NK-92 (cell line): ENCODE results near the gene COL23A1.

ENCODE experiments used
- DNase-seq: peaks from one replicate; lab custom pipeline; 2025; ENCODE audit not compliant: unreplicated experiment; lab: John Stamatoyannopoulos, UW

COL23A1 gene

DNA sequence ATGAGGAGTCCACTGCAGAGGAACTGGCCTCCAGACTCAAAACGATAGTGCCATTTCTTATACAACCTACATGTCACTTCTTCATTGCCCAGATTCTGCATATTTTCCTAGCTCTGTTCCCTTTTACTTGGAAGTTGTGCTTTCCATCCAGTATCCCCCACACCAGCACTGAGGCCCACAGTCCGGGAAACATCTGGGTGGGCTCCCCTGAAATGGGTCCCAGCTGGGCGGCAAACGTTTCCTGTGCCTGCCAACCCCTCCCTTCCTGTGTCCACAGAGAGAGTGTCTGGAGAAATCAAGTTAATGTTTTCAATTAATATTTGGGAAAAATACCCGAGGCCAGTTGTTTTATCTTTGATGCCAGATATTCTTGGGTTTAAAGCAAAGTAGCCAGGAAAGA, 111.8 kb downstream of the COL23A1 start:
- no peak for DNase-seq

- DNase-seq: no peak
Observed at GRCh38 chr5:178477802-178478201, 112.4 kb downstream of the COL23A1 start.

GRCh38 chr5:178476972-178477754, 113.0 kb downstream of the COL23A1 start:
- DNase-seq: no peak

- no peak for DNase-seq
Observed at GRCh38 chr5:178476531-178476930, 113.7 kb downstream of the COL23A1 start.

DNA sequence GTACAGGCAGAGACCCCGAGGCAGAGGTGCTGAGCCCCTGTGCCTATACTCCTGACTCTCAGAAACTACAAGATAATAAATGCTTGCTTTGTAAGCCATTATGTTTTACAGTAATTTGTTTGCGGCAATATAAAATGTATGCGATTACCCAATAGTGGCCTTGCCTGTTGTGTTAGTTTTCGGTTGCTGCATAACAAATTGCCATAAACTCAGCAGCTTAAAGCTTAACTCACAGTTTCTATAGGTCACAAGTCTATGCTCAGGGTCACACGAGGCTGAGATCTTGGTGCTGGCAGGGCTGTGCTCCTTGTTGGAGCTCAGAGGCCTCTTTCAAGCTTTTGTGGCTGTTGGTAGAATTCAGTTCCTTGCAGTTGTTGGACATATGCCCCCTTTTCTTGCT, 114.8 kb downstream of the COL23A1 start:
- DNase-seq: no peak

DNA sequence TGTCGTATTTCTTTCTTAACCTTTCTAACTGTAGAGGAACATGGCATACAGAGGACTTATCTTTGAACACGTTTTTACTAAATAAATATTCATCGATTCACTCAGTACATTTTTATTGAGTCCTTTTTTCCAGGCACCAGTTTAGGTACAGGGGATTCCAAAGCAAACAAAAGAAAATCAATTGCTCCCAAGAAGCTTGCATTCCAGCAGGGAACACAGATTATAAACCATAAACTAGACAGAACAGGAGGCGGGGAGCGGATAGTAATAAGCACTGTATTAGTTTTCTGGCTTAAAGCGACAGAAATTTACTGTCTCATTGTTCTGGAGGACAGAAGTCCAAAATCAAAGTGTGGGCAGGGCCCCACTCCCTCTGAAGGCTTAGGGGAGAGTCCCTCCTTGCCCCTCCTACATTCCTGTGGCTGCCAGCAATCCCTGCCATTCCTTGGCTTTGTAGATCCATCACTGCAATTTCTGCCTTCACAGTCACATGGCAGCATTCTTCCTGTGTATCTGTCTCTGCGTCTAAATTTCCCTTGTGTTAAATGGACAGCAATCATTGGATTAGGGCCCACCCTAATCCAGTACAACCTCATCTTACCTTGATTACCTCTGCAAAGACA, 115.5 kb downstream of the COL23A1 start:
- no peak for DNase-seq

GRCh38 chr5:178473854-178474253, 116.3 kb downstream of the COL23A1 start:
- DNase-seq: no peak

DNA sequence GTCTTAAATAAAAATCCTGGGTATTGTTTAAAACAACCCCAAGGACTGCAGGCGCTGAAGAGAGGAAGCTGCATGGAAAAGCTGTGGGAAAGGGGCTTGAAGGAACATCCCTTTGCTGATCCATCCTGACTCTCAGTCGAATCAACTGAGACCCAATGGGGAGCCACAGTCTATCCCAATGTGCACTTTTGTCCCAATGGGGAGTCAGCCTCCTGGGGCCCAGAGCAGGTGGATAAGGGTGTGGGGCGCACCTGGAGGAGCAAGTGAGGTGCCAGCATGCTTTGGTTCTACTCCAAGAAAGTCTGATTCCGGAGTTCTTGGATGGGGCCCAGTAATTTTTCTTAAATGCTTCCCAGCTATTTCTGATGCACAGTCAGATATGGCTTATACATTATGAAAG, 118.1 kb downstream of the COL23A1 start:
- no peak for DNase-seq

GRCh38 chr5:178471711-178472110, 118.5 kb downstream of the COL23A1 start:
- DNase-seq: no peak

DNA sequence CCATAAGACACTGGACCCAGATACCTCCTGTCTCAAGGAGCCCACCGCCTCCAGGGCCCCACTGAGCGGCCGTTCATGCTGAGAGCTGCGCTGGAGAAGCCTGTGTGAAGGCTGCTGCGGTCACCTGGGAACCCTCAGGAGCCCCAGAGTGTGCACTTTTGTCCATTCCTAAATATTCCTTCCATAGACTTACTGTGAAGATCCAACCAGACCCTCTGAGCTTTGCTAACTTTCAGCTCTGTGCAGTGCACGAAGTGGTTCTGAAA, 119.5 kb downstream of the COL23A1 start:
- no peak for DNase-seq

DNA sequence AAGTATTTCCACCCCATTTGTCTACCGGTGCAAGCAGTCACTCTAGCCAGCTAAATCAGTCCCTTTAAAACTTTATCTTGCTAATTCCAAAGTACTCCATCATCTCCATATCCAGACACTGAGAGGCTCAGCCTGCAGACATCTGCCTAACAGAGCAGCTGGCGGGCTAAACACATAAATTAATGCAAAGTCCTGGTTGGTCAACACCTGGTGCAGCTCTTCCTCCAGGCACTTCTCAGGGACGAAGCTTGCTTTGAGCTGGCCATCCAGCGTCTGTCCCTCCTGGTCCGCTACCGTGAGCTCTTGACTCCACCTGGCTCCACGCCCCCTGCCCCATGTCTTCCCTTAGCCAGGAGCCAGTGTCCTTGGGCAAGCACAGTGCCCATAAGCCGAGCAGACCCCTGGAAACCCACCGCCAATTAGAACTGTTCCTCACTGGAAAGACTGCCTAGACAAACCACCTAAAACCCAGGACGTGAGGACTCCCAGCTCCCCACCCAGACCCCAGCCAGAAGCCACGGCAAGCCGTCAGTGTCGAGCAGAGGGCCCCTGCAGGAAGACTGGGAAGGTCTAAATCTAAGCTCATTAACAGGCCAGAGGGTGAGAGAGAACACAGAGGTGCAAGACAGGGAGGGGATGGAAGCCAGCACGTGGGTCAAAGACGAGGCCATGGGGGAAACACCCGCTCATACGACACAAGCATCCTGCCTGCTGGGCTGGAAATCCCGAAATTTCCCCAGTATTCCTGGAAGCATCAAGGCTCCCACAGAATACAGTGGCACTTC, 120.0 kb downstream of the COL23A1 start:
- DNase-seq: no peak

DNA sequence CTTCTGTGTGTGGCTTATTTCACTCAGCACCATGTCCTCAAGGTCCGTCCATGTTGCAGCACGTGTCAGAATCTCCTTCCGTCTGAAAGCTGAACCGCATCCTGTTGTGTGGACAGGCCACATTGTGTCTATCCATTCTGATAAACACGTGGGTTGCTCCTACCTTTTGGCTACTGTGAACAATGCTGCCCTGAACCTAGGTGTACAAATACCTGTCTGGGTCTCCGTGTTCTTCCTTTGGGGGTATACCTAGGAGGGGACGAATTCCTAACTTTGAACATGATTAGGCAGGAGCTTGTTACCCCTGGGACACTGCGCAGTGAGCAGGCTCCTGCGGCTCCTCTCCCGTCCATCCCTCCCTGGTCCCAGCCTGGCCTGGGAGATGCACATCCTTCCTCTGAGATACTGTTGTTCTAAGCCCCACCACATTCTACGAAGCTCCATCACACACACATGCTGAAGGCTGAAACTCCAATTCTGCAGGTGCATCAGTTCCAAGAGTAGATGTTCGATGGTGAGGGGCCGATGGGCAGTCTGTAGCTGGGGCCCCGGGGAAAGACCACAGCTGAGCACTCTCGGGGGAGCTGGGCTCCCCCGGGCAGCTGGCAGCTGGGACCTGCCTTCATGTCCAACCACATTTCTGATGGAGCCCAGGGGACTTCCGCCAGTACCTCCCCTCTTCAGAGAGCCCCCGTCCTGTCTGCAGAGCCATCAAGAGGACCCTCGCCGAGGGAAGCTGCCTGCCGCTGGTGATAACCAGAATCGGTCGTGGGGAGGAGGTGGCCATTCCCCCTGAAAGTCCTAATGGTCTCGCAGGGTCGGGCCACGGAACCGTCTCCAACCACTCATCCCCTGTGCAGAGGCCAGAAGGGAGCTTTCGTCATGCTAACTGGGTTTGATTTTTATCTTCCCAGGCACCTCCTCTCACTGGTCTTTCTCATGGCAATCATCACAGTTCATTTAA, 120.9 kb downstream of the COL23A1 start:
- DNase-seq: no peak

DNA sequence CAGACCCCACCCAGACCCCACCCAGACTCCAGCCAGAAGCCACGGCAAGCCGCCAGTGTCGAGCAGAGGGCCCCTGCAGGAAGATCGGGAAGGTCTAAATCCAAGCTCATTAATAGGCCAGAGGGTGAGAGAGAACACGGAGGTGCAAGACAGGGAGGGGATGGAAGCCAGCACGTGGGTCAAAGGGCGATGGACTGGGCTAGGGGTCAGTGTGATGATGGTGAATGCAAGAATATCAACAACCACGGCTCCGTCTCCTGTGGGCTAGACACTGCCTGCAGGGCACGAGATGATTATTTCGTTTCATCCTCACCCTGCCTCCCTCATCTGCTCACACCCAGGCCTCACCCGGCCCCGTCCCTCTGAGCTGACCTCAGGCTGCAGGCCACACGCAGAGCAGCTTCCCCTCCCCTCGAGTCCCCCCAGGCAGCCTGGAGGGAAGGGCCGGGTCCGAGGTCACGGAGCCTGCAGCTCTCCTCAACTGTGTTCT, 122.0 kb downstream of the COL23A1 start:
- DNase-seq: no peak

GRCh38 chr5:178467568-178468195, 122.5 kb downstream of the COL23A1 start:
- no peak for DNase-seq

GRCh38 chr5:178467205-178467567, 123.0 kb downstream of the COL23A1 start:
- DNase-seq: no peak

DNA sequence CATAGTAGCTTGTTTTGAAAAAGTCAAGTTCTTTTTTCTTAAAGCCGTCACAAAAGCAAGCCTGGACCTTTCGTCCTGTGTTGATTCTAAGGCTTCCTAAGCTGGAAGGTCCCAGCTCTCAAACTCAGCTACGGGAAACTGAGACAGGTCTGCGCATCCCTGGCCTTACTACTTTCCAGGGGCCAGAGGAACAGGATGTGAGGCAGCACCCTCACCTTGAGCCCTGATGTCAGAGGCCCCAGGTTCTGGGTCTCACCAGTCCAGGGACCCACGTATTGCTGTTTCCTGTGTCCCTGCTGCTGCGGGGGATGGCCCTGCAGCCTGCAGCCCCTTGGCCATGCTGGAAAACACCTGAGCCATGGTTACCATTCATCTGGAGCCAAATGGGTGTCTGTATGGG, 123.9 kb downstream of the COL23A1 start:
- no peak for DNase-seq

DNA sequence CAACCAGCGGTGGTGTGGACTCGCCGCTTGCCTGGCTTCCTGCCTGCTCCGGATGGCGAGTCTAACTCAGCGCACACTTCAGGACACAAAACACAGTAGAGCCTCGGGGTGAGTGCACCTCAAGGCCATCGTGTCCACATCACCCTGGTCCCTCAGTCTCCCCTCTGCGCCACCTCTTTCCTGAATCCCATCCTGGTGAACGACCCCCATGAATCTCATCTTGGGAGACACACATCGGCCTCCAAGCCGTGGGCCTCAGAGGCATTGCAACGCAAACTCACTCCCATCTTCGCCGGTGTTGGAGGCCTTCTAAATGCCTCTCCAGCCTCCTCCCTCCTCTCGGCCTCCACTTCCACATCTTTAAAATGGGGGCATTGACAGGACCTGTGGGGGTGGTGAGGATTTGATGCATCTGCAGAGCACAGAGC, 124.3 kb downstream of the COL23A1 start:
- no peak for DNase-seq

- no peak for DNase-seq
Observed at GRCh38 chr5:178465228-178465860, 124.8 kb downstream of the COL23A1 start.

DNA sequence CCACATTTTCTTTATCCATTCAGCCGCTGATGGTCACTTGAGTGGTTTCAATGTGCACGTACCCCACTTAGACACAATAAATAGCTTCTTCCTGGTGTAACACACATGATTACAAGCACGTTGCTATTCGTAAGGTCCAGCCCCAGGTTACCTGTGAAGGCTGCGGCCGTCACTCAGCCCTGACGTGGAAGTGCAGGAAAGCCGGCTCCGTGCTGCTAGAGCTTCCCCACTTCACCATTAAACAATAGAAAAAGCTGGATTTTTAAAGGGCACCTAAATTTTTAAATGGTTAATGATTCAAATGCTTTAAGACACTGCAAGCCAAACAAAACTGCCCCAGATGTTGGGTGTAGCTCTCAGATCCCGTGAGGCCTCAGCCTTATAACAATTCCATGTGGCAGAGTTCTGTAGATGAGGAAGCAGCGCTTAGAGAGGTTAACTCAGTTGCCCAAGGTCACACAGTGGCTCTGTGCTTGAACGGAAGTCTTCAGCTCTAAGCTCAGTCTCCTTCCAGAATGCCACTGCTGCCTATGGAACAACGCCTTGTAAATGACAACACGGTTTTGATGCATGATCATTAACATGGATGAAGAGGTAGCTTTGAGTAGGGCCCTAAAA, 125.7 kb downstream of the COL23A1 start:
- DNase-seq: no peak
